Lung microvascular endothelial cell (primary cell): ENCODE results near the gene GJA5. TPM values are rescaled to one million over a fixed set of nuclear protein-coding genes. Genes with fewer than 3 reads are reported as not detected.

Experiments
- DNase-seq, 2 donors: peaks; one replicate each; pipeline versions ENCODE4 v3.0.0 to v3.0.0-alpha.2; 2010; ENCODE audit warnings: low read depth in 2 of 2
- total RNA-seq: library from RNA; depleted of rRNA; stranded (reverse); fragments of >200 nt; gene quantifications from 2 replicates; pipeline ENCODE4 v1.2.1, GENCODE V29; 2014

GJA5 gene
- total RNA-seq, 1 donor from 2014 or later: under 0.01 TPM

DNA sequence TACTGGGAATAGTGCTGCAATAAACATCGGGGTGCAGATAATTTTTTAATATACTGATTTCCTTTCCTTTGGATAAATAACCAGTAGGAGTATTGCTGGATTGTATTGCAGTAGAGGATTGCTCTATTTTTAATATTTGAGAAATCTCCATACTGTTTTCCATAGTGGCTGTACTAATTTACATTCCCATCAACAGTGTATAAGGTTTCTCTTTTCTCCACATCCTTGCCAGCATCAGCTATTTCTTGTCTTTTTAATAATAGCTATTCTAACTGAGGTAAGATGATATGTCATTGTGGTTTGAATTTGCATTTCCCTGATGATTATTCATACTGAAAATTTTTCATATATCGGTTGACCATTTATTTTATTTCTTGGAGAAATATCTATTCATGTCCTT, 31.1 kb downstream of the GJA5 start:
- DNase-seq: no peak

DNA sequence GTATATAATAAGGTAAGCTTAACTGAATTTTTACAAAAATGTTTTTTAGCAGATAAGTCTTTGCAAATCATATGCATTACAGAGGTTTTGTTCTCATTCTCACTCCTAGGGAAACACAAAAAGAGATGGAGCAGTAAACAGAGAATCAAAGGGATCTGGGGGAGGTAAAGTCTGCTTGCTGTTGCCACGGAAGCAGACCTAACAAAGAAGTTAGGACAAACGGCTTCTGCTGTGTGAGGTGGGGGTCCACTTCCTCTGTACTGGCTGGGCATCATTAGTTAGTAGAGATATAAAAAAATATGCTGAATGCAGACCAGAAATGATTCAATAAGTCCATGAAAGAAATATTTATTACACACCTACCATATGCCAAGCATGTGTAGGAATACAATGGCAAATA, 34.2 kb downstream of the GJA5 start:
- DNase-seq: no peak

DNA sequence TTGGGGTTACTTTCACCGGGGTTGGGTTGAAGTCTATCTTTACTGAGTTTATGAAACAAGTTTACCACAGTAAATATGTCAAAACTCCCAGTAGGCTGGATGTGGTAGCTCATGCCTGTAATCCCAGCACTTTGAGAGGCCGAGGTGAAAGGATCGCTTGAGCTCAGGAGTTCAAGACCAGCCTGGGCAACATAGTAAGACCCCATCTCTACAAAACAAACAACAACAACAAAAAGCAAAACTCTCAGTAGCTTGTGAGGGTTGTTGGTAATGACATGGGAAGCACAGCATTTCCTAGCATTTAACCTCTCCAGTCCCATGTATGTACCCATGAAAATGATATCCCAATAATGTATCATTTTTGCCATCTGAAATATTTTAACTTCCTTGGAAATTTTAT, 34.7 kb downstream of the GJA5 start:
- DNase-seq: no peak

DNA sequence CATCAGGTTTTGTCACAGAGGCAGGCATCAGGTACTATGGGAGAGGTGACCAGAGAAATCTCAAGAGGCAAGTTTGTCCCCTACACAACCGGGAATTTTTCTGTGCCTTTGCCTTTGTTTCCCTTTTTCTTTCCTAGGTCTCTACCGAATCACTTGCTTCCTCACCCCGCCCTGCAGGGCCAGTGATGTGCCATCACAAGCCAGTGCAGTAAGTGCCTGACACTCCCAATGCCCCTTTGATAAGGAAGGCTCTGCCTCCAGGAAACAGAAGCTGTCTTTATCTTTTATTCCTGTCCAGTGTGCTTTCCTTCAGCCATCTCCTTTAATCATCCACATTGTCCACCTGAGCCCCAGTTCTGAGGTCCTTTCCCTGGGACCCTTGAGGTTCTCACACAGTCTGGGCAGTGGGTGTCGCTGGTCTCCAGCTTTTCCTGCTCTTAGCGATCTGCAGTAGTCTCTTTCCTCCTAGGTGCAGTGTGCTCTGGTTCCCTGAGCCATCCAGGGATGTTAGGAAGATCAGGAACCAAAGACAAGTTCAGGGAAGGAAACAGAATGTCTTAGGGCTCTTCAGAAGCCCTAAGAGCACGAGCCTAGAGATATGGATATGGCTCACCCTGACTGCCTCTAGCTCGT, 36.6 kb downstream of the GJA5 start:
- peak; percentile 32 to 68 for DNase-seq

DNA sequence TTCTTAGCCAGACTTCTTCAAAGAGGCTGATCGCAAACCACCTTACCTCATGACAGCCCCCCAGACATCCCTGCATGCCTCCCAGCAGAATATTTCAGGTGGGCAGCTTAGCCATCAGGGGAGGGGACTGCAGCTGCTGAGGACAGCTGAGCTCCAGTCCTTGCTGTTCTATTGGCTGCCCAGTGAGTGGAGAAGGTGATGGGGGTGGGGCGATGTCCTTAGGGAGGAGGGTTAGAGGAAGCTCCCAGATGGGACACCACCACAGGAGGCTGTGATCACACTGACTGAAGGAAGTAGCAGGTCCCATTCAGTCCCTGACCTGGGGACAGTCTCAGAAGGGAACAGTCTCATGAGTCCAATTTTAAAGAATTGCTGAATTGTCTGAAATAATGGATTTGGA, 38.3 kb downstream of the GJA5 start:
- DNase-seq: no peak

DNA sequence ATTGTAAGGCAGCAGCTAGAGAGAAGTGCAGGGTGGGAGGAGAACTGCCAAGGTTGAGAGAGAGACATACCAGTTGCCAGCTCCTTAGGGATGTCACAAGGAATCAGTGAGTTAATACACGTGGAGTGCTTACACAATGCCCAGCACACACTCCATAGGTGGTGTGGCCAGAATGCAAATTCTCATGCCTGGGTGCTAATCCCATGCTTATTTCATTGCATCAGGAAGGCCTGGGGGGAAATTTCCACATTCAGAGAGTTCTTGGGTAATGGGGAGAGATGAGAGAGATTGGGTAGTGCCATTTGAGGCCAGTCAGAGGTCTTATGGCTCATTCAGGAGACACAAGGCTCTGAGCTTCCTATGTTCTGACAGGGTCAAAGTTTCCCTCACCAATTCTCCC, 38.7 kb downstream of the GJA5 start:
- no peak for DNase-seq

DNA sequence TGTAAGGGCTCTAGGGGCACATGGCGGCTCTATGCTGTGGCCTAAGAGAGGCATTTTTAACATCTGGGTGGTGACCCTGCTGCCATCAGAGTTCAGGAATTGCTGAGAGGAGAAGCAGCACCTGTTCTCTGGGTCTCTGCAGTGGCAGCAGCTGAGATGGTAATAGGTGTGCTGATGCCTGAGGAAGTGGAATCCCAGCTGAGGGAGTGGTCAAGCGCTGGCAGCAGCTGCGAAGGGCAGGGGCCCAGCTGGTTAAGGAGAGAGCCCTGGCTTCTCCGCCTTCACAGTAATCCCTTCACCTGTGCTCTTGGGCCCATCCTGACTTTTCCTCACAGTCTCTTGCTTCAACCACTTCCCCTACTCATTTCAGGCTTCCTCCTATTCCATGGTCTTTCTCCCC, 39.8 kb downstream of the GJA5 start:
- DNase-seq: no peak

DNA sequence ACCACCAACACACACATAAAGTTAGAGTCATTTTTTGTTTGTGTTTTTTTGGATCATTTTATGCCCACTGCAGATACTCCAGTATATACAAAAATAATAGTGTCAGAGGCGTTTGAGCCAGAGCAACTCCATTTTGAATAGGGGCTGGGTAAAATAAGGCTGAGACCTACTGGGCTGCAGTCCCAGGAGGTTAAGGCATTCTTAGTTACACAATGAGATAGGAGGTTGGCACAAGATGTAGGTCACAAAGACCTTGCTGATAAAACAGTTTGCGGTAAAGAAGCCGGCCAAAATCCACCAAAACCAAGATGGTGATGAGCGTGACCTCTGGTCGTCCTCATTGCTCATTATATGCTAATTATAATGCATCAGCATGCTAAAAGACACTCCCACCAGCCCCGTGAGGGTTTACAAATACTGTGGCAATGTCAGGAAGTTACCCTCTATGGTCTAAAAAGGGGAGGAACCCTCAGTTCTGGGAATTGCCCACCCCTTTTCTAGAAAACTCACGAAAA, 40.6 kb downstream of the GJA5 start:
- DNase-seq: no peak

DNA sequence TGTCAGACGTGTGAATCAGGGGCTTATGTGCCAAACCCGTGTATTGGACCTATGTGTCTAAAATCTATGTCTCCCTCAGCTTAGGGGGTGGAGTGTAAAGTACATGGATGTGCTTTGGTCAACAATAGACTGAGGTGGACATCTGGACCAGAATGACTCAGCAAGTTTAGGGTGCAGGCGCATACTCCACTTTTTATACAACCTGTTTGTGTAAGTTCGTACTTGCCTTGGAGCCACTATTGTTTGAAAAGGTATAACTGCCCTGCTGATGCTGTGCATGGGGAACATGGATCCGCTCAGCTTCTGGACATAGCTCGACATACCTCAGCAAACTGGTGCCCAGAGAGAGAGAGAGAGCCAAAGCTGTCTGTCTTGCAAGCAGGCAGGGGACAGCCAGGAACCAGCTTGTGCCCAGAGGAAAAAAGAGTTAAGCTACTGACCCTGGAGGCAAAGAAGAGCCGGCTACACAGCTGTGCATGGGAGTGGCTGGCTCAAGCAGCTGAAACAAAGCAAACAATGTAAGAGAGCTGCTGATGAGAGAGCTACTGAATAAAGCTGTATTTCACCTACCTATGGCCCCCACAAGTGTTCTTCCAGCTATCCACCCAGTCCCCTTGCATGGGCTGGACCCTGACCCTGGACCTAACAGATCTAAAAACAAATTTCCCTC, 41.2 kb downstream of the GJA5 start:
- no peak for DNase-seq

DNA sequence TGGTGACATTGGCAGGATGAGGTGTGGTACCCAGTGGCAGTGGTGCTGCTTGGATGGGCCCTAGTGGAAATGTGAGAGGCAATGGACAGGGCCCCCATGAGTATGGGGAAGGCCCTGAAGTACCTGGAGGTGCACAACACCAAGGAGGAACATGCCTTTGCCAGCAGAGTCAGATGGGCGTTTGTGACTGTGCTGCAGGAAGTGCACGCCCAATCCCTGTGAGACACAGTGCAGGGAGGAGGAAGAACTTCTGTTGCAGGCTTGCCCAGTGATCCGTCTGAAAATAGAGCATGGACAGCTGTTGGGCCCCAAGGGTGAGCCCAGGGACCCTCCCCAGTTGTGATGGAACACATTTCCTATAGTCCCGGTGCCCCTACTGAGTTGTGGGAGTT, 42.7 kb downstream of the GJA5 start:
- no peak for DNase-seq

DNA sequence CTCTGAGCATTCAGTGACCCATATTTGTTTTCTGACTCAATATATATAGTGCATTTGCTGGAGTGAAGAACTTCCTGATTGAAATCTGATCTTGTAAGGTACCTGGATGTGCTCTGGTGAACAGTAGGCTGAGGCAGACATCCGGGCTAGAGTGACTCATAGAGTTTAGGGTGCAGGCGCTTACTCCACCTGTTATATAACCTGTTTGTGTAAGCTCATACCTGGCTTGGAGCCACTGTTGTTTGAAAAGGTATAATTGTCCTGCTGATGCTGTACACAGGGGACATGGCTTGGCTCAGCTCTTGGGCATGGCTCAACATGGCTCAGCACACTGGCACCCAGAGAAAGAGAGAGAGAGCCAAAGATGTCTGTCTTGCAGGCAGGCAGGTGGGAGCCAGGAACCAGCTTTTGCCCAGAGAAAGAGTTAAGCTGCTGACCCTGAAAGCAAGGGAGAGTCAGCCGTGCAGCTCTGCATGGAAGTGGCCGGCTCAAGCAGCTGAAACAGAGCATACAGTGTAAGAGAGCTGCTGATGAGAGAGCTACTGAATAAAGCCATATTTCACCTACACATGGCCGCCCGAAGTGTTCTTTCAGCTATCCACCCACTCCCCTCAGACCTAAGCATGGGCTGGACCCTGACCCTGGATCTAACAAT, 43.2 kb downstream of the GJA5 start:
- DNase-seq: no peak

DNA sequence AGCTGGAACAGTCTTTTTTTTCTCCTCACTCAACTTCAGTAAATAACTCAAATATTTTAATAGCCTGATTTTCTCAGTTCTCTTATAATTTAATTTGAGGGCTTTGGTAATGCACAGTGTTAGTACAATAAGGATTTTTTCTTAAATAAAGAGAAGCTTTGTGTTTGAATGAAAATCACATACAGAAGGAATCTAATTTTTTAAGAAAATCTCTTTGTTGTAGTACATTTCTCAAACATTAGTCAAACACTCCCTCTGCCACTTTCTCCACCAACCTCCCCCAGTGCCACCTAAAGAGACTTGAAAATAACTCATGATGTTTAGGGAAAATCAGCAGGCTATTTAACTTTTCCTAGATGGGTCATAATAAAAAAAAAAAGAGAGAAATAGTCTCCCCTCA, 47.8 kb downstream of the GJA5 start:
- no peak for DNase-seq

Other genes with a start within 250 kb of the GJA5 start
- 0.87 and 2.2 TPM in 2 replicates for gene BCL9, start 219.1 kb downstream of the GJA5 start, total RNA-seq
- 1.4 and 1.7 TPM in 2 replicates for gene ACP6, start 90.1 kb downstream of the GJA5 start, total RNA-seq
- gene GJA8, start 142.2 kb upstream of the GJA5 start, total RNA-seq: not detected in 2 replicates
- 12.4 and 14.7 TPM in 2 replicates for gene GPR89B, start 167.8 kb upstream of the GJA5 start, total RNA-seq